Stimulated activated effector memory CD8-positive, alpha-beta T cell treated with anti-CD3 and anti-CD28 coated beads, Interleukin-12 subunit alpha, Interleukin-12 subunit beta, amount 100 ng/mL, for 72 hours (primary cell): ENCODE results near the gene TMC5.
A peak's percentile ranks its signal among the peaks of the same experiment; 100 is the strongest.

Source experiments
- ATAC-seq: fragments of 150-1000 bp; cut with Tn5 transposase; 2 replicates; pipeline ENCODE4 v1.10.0; 2021
- DNase-seq, 2 donors: peaks; one replicate each; pipeline ENCODE4 v3.0.0; 2021 to 2022; ENCODE audit warnings: low spot score in 2 of 2
- H3K27ac Mint-ChIP-seq: one replicate; pipeline ENCODE4 v1.8.0; 2022; ENCODE audit warnings: mild to moderate bottlenecking, mixed read lengths
- H3K36me3 Mint-ChIP-seq: one replicate; pipeline ENCODE4 v1.8.0; 2022; ENCODE audit warnings: mild to moderate bottlenecking, mixed read lengths
- H3K4me1 Mint-ChIP-seq: one replicate; pipeline ENCODE4 v1.8.0; 2022; ENCODE audit warnings: mixed read lengths
- H3K4me3 Mint-ChIP-seq: one replicate; pipeline ENCODE4 v1.8.0; 2022; ENCODE audit warnings: mild to moderate bottlenecking, mixed read lengths
- H3K9me3 Mint-ChIP-seq: one replicate; pipeline ENCODE4 v1.8.0; 2022; ENCODE audit warnings: mixed read lengths

Gene TMC5

DNA sequence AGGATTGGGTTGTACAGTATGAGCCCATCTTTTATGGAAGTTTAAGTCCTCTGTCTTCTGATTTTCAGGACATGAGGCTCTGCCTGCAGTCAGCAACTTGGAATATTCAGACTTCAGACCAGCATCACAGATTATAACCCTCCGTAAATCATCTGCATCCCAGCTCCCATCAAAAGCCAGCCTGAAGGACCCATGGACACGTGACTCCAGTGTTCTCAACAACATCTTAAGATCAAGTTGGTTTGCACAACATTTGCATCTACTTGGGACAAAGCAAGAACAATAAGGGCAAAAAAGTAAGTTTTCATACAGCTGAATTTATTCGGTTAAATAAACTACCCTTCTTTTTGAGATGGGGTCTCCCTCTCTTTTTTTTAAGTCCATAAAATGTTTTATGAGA, 12.7 kb downstream of the TMC5 start:
- no peak overlapping the region for H3K4me3 Mint-ChIP-seq
- DNase-seq: no peak
- no peak overlapping the region for H3K27ac Mint-ChIP-seq
- H3K4me1 Mint-ChIP-seq: peaks cover 5% of the 10 kb centered on the region
- H3K9me3 Mint-ChIP-seq: no peaks in the 10 kb centered on the region
- no peaks in the 10 kb centered on the region for H3K36me3 Mint-ChIP-seq
- no peak for ATAC-seq

GRCh38 chr16:19431636-19432340, 14.1 kb downstream of the TMC5 start:
- no peak for ATAC-seq
- Mint-ChIP-seq H3K36me3 (no peaks in the 10 kb centered on the region), H3K27ac (no peak overlapping the region), H3K4me3 (no peak overlapping the region), H3K4me1 (peaks cover 5% of the 10 kb centered on the region), H3K9me3 (no peaks in the 10 kb centered on the region)
- DNase-seq: no peak

DNA sequence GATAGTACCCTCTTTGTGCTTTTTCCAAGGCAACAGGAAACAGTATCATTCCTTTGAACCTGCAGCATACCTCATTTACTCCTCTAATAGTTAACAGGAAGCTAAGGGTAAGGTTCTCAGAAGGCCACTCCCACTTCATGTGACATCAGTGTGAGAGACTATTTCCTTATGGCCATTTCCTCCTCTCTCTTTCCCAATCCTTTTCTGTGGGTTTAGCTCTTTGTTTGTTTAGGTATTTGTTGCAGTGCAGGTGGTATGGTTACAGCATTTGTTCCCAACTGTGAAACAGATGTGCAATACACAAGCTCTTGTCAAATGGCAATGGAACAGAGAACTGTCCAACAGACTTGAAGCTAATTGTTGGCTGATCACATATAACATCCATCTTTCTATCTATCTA, 14.7 kb downstream of the TMC5 start:
- no peak for DNase-seq
- no peak for ATAC-seq
- peaks cover 8% of the 10 kb centered on the region for H3K4me1 Mint-ChIP-seq
- no peaks in the 10 kb centered on the region for H3K36me3 Mint-ChIP-seq
- H3K4me3 Mint-ChIP-seq: no peak overlapping the region
- H3K9me3 Mint-ChIP-seq: no peaks in the 10 kb centered on the region
- H3K27ac Mint-ChIP-seq: no peak overlapping the region

- Mint-ChIP-seq H3K36me3 (no peaks in the 10 kb centered on the region), H3K9me3 (no peaks in the 10 kb centered on the region), H3K4me3 (no peak overlapping the region), H3K4me1 (peaks cover 12% of the 10 kb centered on the region), H3K27ac (no peak overlapping the region)
- no peak for DNase-seq
- ATAC-seq: no peak
These were observed 16.9 kb downstream of the TMC5 start for GRCh38 chr16:19434584-19434983.

GRCh38 chr16:19436540-19436939, 18.9 kb downstream of the TMC5 start:
- H3K9me3 Mint-ChIP-seq: no peaks in the 10 kb centered on the region
- DNase-seq (no peak), ATAC-seq (no peak)
- H3K4me1 Mint-ChIP-seq: peaks cover 12% of the 10 kb centered on the region
- no peaks in the 10 kb centered on the region for H3K36me3 Mint-ChIP-seq
- H3K27ac Mint-ChIP-seq: no peak overlapping the region
- no peak overlapping the region for H3K4me3 Mint-ChIP-seq

DNA sequence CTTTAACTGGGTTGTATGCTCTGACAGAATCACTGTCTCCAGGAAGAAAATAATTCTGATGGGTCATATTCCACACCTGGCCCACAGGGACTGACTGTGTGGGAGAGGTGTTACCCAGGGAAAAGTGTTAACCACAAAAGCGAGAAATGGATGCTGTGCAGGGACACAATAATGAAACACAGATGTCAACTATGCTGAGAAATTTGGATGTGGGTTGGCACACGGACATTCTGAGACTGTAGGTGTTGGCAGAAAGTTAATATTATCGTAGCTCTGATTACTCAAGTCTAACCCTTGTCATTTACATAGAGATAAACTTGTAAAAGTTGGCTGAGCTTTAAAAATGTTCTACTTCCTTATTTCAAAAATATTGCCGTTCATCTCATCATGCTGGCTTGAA, 19.6 kb downstream of the TMC5 start:
- no peaks in the 10 kb centered on the region for H3K9me3 Mint-ChIP-seq
- no peak overlapping the region for H3K27ac Mint-ChIP-seq
- ATAC-seq: peak; percentile 36

GRCh38 chr16:19438739-19439138, 21.1 kb downstream of the TMC5 start:
- Mint-ChIP-seq H3K4me3 (no peak overlapping the region), H3K36me3 (no peaks in the 10 kb centered on the region), H3K4me1 (peaks cover 8% of the 10 kb centered on the region), H3K27ac (no peak overlapping the region), H3K9me3 (no peaks in the 10 kb centered on the region)
- ATAC-seq (no peak), DNase-seq (no peak)

More for the DNA sequence above, 19.6 kb downstream of the TMC5 start:
- peaks cover 12% of the 10 kb centered on the region for H3K4me1 Mint-ChIP-seq
- H3K36me3 Mint-ChIP-seq: no peaks in the 10 kb centered on the region
- DNase-seq: no peak
- H3K4me3 Mint-ChIP-seq: no peak overlapping the region

DNA sequence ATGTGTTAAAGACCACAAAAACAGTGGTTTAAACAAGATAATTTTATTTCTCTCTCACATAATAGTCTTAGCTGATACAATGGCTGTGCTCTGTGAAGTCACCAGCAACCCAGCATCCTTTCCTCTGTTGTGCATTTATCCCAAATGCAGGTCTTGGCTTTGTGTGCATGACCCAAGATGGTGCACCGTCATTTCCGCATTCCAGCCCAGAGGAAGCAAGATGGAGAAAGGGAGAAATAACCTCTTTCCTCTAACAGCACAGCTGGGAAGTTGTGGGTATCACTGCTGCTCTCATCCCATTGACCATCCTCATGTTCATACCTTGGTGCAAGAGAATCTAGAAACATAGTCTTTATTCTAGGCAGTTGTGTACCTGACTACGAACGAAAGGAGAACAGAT, 21.8 kb downstream of the TMC5 start:
- Mint-ChIP-seq H3K9me3 (no peaks in the 10 kb centered on the region), H3K4me3 (no peak overlapping the region), H3K36me3 (no peaks in the 10 kb centered on the region), H3K4me1 (peaks cover 8% of the 10 kb centered on the region), H3K27ac (no peak overlapping the region)
- no peak for DNase-seq
- ATAC-seq: no peak

DNA sequence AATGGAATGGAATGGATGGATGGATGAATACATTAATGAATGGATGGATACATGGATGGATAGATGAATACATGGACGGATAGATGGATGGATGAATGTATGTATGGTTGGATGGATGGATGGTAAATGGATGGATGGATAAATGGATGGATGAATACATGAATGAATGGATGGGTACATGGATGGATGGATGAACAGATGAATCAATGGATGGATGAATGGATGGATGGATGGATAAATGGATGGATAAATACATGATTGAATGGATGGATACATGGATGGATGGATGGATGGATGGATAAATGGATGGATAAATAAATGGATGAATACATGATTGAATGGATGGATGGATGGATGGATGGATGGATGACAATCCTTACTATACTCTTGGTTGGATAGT, 26.0 kb downstream of the TMC5 start:
- Mint-ChIP-seq H3K4me1 (no peaks in the 10 kb centered on the region), H3K36me3 (no peaks in the 10 kb centered on the region), H3K4me3 (no peak overlapping the region), H3K27ac (no peak overlapping the region), H3K9me3 (no peaks in the 10 kb centered on the region)
- ATAC-seq (no peak), DNase-seq (no peak)

DNA sequence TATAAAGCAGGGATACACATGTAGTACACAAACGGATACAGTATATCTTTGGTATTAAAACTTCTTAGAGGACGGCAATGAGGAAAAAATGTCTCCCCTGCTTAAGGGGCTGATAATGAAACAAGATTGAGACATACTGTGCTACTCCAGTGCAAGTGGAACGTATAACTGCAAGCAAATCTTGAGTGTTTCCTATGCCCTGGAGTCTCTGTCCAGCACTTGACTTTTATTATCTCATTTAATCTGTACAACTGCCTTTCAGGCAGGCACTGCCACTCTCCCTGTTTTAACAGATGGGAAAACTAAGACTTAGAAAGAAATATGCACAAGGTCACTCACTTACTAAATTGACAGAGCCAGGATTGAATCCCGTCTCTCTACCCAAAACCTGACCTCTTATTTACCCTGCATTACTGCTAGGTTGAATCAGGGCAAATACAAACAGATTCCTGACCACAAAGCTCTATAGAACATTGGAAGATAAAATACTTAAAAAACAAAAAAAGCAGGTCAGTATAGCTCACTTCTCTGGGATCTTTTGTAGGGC, 28.7 kb downstream of the TMC5 start:
- DNase-seq: no peak
- H3K4me3 Mint-ChIP-seq: no peak overlapping the region
- H3K36me3 Mint-ChIP-seq: no peaks in the 10 kb centered on the region
- H3K9me3 Mint-ChIP-seq: no peaks in the 10 kb centered on the region
- H3K4me1 Mint-ChIP-seq: no peaks in the 10 kb centered on the region
- no peak overlapping the region for H3K27ac Mint-ChIP-seq
- no peak for ATAC-seq

GRCh38 chr16:19446886-19447285, 29.2 kb downstream of the TMC5 start:
- no peaks in the 10 kb centered on the region for H3K4me1 Mint-ChIP-seq
- H3K36me3 Mint-ChIP-seq: no peaks in the 10 kb centered on the region
- H3K4me3 Mint-ChIP-seq: no peak overlapping the region
- DNase-seq (no peak), ATAC-seq (no peak)
- no peak overlapping the region for H3K27ac Mint-ChIP-seq
- H3K9me3 Mint-ChIP-seq: no peaks in the 10 kb centered on the region

DNA sequence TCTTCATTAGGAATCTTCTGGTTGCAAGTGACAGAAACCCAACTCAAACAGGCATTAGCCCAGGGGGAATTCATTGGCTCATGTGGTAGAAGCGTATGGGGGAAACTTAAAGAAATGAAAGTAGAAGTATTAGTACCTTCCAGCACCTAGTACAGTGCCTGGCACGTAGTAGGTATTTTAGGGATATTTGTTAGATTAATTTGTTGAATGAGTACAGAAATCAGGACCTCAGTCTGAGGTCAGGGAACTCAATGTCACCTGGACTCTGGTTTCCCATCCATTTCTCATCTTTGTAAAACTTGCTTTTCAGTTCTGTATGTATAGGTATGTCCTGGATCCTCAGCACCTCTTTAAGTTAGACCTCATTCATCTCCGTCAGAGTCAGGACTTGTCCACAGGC, 32.5 kb downstream of the TMC5 start:
- DNase-seq: no peak
- Mint-ChIP-seq H3K36me3 (no peaks in the 10 kb centered on the region), H3K4me1 (no peaks in the 10 kb centered on the region), H3K9me3 (no peaks in the 10 kb centered on the region), H3K27ac (no peak overlapping the region), H3K4me3 (no peak overlapping the region)
- no peak for ATAC-seq

- no peak overlapping the region for H3K4me3 Mint-ChIP-seq
These were observed 41.2 kb downstream of the TMC5 start for GRCh38 chr16:19458722-19459379.

GRCh38 chr16:19460397-19460796, 42.7 kb downstream of the TMC5 start:
- ATAC-seq (no peak), DNase-seq (no peak)
- no peak overlapping the region for H3K27ac Mint-ChIP-seq
- H3K9me3 Mint-ChIP-seq: no peaks in the 10 kb centered on the region
- no peaks in the 10 kb centered on the region for H3K36me3 Mint-ChIP-seq
- no peak overlapping the region for H3K4me3 Mint-ChIP-seq
- H3K4me1 Mint-ChIP-seq: no peaks in the 10 kb centered on the region

More at GRCh38 chr16:19458722-19459379, 41.2 kb downstream of the TMC5 start:
- no peaks in the 10 kb centered on the region for H3K9me3 Mint-ChIP-seq
- ATAC-seq (no peak), DNase-seq (no peak)
- H3K36me3 Mint-ChIP-seq: no peaks in the 10 kb centered on the region
- no peaks in the 10 kb centered on the region for H3K4me1 Mint-ChIP-seq
- H3K27ac Mint-ChIP-seq: no peak overlapping the region

DNA sequence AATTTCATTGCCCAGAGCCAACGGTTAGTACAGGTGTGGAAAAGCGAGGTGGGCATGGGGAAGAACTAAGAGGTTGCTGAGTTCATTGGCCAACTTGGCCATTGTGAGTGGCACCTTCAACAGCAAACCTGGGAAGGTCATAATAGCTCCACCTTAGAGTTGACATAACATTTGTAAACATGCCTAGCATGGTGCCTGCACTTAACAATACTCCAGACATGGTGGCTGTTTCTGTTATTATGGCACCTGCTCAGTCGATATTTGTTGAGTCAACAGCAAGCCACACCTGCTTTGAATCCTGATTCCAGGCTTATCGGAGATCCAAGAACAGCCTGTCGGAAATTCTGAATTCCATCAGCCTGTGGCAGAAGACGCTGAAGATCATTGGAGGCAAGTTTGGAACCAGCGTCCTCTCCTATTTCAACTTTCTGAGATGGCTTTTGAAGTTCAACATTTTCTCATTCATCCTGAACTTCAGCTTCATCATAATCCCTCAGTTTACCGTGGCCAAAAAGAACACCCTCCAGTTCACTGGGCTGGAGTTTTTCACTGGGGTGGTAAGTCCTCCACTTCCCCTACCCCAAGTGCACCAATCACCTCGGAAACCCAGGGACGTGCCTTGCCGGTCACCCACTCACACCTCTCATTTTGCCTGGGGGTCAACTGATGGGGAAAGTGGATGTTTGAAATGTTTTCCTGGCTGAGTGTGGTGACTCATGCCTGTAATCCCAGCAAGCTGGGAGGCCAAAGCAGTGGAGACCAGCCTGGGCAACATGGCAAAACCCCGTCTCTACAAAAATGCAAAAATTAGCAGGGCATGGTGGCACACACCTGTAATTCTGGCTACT, 46.0 kb downstream of the TMC5 start:
- Mint-ChIP-seq H3K36me3 (no peaks in the 10 kb centered on the region), H3K9me3 (no peaks in the 10 kb centered on the region), H3K4me1 (no peaks in the 10 kb centered on the region), H3K4me3 (no peak overlapping the region), H3K27ac (no peak overlapping the region)
- DNase-seq (no peak), ATAC-seq (no peak)
